GM13977 (cell line): ENCODE measurements around the gene CPED1.

ENCODE experiments used
- DNase-seq: peaks from one replicate; pipeline ENCODE4 v3.0.0; 2012; ENCODE audit warnings: low spot score
- CTCF ChIP-seq: IDR thresholded peaks from 2 replicates; pipeline ENCODE4 v1.5.1; 2012; ENCODE audit warnings: mild to moderate bottlenecking, control low read depth; ENCODE audit not compliant: insufficient read depth; ENCODE audit errors: extremely low read depth, missing control alignments
- in situ Hi-C: fragments of 300-500 bp; cut with MboI; formaldehyde crosslinking; loops from one replicate; pipeline ENCODE4 v1.12.0; 2022; ENCODE audit warnings: low sequenced_read_pairs, low pct_unique_long_range_greater_than_20kb, mixed read lengths, inconsistent platforms; ENCODE audit not compliant: unreplicated experiment

CPED1 gene

GRCh38 chr7:120988591-120989256 lies at the start of gene CPED1:
TSS of gene CPED1 (plus strand) at chr7:120988711. CDS start at chr7:120989622, 911 bp downstream.
- DNase-seq: peak; percentile 26
- in situ Hi-C loops: no loop called here
- no peak for TF ChIP-seq CTCF

- in situ Hi-C loops: no loop called here
- no peak for TF ChIP-seq CTCF
- DNase-seq: no peak
Measured at GRCh38 chr7:120939345-120939744, 49.2 kb upstream of the CPED1 start.

- no peak for DNase-seq
- peak; percentile 47 for TF ChIP-seq CTCF
- in situ Hi-C loops: no loop called here
Measured at GRCh38 chr7:120941064-120941463, 47.4 kb upstream of the CPED1 start.

- no peak for DNase-seq
- in situ Hi-C loops: no loop called here
- TF ChIP-seq CTCF: no peak
Measured at GRCh38 chr7:120941856-120942255, 46.7 kb upstream of the CPED1 start.

GRCh38 chr7:120942861-120943260 lies 45.6 kb upstream of the CPED1 start:
- no peak for DNase-seq
- TF ChIP-seq CTCF: no peak
- in situ Hi-C loops: no loop called here

GRCh38 chr7:120944826-120945562 lies 43.5 kb upstream of the CPED1 start:
- in situ Hi-C loops: no loop called here

More at GRCh38 chr7:120944826-120945562, 43.5 kb upstream of the CPED1 start:
- DNase-seq: no peak
- no peak for TF ChIP-seq CTCF
